ENCODE measurements around the gene SPTLC2. TPM values are rescaled to one million over a fixed set of nuclear protein-coding genes. Genes with fewer than 3 reads are reported as not detected.
A peak's percentile ranks its signal among the peaks of the same experiment; 100 is the strongest.
"Not testable (repeated sequence)": the region's sequence is repeated elsewhere in the genome, so short reads cannot be mapped to it uniquely, and the experiment has no call there.

Gene SPTLC2
- total RNA-seq = 10 to 100 TPM; 21.6 to 35.5 (median 29.8) TPM

DNA sequence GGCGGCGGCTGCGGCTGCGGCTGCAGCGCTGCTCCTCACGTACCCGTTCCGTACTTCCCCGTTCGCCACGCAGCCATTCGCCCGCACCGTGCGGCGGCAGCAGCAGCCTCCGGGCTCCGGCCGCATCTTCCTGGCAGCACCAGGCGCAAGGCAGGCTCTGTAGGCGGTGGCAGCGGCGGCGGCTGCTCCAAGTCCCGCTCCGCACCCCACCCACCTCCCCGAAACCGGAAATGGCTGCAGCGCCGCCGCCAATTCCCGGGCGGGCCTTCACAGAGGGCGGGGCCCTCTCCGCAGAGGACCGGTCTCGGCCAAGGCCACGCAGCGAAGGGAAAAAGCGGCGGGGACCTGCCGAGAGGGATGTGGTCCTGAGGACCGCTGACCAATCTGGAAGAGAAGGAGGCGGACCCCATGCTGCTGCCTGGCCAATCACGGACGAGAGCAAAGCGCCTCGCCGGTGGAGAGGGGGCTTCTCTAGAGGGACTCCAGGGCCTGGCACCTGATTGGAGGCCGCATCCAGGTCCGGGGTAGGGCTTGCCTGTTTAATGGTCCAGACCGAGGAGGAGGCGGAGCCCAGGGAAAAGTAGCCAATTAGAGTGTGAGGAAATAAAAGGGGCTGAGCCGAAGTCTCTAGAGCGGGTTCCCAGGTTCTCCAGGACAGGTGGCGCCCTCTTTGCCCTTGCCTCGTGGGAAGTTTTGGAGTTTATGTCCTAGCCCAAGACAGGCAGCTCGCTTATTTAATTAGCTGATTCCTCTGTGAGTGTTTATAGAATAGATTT, at the start of gene SPTLC2:
SPTLC2 (minus strand) TSS at position 184 of the 776 bp plus-strand sequence; CDS start at position 126, 58 bp downstream.
- H3K4me1 ChIP-seq = peaks cover 0 to 19% (median 0%) of the 10 kb centered on the region in 4 donors
- TF ChIP-seq CTCF (IDR thresholded peaks at IDR 0.05) (no peak), POLR2A (IDR thresholded peaks at IDR 0.05) (peak; percentile 85 to 91)
- H3K27me3 ChIP-seq = no peaks in the 10 kb centered on the region
- H3K27ac ChIP-seq = peak within 1 kb of the TSS; percentile 75 to 94 (median 86)
- DNase-seq = peak; percentile 97 to 99 (median 98)
- peak within 1 kb of the TSS; percentile 89 to 93 (median 91) for H3K4me3 ChIP-seq
- H3K9me3 ChIP-seq = no peaks in the 10 kb centered on the region
- H3K36me3 ChIP-seq = no peaks in the 10 kb centered on the region

- Histone ChIP-seq H3K4me3 (no peak overlapping the region), H3K27me3 (no peaks in the 10 kb centered on the region), H3K9me3 (no peaks in the 10 kb centered on the region), H3K4me1 (no peaks in the 10 kb centered on the region), H3K36me3 (no peaks in the 10 kb centered on the region), H3K27ac (no peak overlapping the region)
- TF ChIP-seq CTCF (IDR thresholded peaks at IDR 0.05) (no peak), POLR2A (IDR thresholded peaks at IDR 0.05) (no peak)
- DNase-seq = no peak
These were observed 46.9 kb upstream of the SPTLC2 start for GRCh38 chr14:77663293-77663692.

- DNase-seq, H3K27ac ChIP-seq, H3K4me1 ChIP-seq, H3K9me3 ChIP-seq, H3K4me3 ChIP-seq, H3K27me3 ChIP-seq, H3K36me3 ChIP-seq: not testable (repeated sequence)
These were observed 45.1 kb upstream of the SPTLC2 start for GRCh38 chr14:77661562-77661961.

- H3K9me3 ChIP-seq = no peaks in the 10 kb centered on the region
- H3K4me3 ChIP-seq = no peak overlapping the region
- TF ChIP-seq CTCF (IDR thresholded peaks at IDR 0.05) = no peak
- TF ChIP-seq POLR2A (IDR thresholded peaks at IDR 0.05) = no peak
- H3K36me3 ChIP-seq = no peaks in the 10 kb centered on the region
- no peak for DNase-seq
- no peaks in the 10 kb centered on the region for H3K27me3 ChIP-seq
- no peaks in the 10 kb centered on the region for H3K4me1 ChIP-seq
- H3K27ac ChIP-seq = no peak overlapping the region
These were observed 44.3 kb upstream of the SPTLC2 start for GRCh38 chr14:77660754-77661153.

DNA sequence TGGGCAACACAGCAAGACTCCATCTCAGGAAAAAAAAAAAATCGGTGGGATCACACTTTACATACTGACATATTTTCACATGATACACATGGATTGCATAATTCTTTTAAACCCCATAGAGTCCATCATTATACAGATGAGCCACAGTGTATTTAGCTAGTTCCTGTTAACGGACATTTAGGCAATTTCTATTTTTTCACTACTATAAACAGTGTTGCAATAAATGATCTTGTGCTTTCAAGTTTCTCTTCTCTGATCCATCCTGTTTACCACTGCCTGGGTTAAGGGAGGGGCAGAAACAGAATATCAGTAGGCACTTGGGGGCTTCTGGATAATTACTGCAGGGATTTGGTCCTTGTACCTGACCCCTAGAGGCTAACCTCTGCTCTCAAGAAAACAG, 43.4 kb upstream of the SPTLC2 start:
- Histone ChIP-seq H3K9me3 (no peaks in the 10 kb centered on the region), H3K27me3 (no peaks in the 10 kb centered on the region), H3K4me3 (no peak overlapping the region), H3K4me1 (peaks cover 0 to 1% (median 0%) of the 10 kb centered on the region in 4 donors), H3K27ac (no peak overlapping the region), H3K36me3 (no peaks in the 10 kb centered on the region)
- DNase-seq = no peak
- TF ChIP-seq CTCF (IDR thresholded peaks at IDR 0.05) (no peak), POLR2A (IDR thresholded peaks at IDR 0.05) (no peak)

- peaks cover 0 to 12% (median 0%) of the 10 kb centered on the region in 4 donors for H3K4me1 ChIP-seq
- no peak for TF ChIP-seq POLR2A (IDR thresholded peaks at IDR 0.05)
- TF ChIP-seq CTCF (IDR thresholded peaks at IDR 0.05) = no peak
- no peak overlapping the region for H3K27ac ChIP-seq
- H3K4me3 ChIP-seq = no peak overlapping the region
- DNase-seq = no peak
- no peaks in the 10 kb centered on the region for H3K27me3 ChIP-seq
- H3K36me3 ChIP-seq = no peaks in the 10 kb centered on the region
- no peaks in the 10 kb centered on the region for H3K9me3 ChIP-seq
These were observed 40.8 kb upstream of the SPTLC2 start for GRCh38 chr14:77657280-77657679.
